Lower leg skin (tissue), 3 donors: ENCODE data around the gene TIMM17A.
"Not testable (repeated sequence)": the region's sequence is repeated elsewhere in the genome, so short reads cannot be mapped to it uniquely, and the experiment has no call there.

Experiments used
- CTCF ChIP-seq, 3 donors: fragments of 450-650 bp; IDR thresholded peaks; one replicate each; pipeline ENCODE4 v1.5.1; 2016; ENCODE audit warnings: antibody characterized with exemption in 3 of 3, mild to moderate bottlenecking in 3 of 3, moderate library complexity in 2 of 3
- POLR2A ChIP-seq, 2 donors: fragments of 450-650 bp; IDR thresholded peaks; one replicate each; pipeline ENCODE4 v1.6.1; 2016 to 2017; ENCODE audit warnings: antibody characterized with exemption in 2 of 2, mild to moderate bottlenecking in 1 of 2, moderate library complexity in 1 of 2

GRCh38 chr1:202019235-202019558 lies 63.9 kb downstream of the TIMM17A start:
- not testable (repeated sequence) for TF ChIP-seq CTCF, POLR2A (IDR thresholded peaks at IDR 0.05)
